Testis (tissue), 2 donors: ENCODE data around the gene SEMA4B.

Experiments
- CTCF ChIP-seq, 3 experiments: fragments of 450-650 bp in 2 of 3; fragments of 200-600 bp in 1 of 3; sonication (generic) in 1 of 3; IDR thresholded peaks; one replicate each; pipeline ENCODE4 v1.5.1; 2016 to 2019; ENCODE audit warnings: antibody characterized with exemption in 3 of 3, mild to moderate bottlenecking in 2 of 3, moderate library complexity in 1 of 3
- POLR2A ChIP-seq: fragments of 450-650 bp; IDR thresholded peaks from one replicate; pipeline ENCODE4 v1.6.1; 2017; ENCODE audit warnings: antibody characterized with exemption, mild to moderate bottlenecking, moderate library complexity

- no peak for TF ChIP-seq POLR2A
- TF ChIP-seq CTCF (IDR thresholded peaks at IDR 0.05): no peak
Observed at GRCh38 chr15:90212221-90213098, 11.3 kb downstream of the SEMA4B start.
